GM18858 (cell line): ENCODE data around the gene VPS13D.

Experiments used
- ATAC-seq: cut with Tn5 transposase; IDR thresholded peaks from one replicate; pipeline ENCODE4 v1.9.1; 2021; ENCODE audit not compliant: unreplicated experiment

The VPS13D gene

GRCh38 chr1:12228979-12229378, 851 bp upstream of the VPS13D start:
- ATAC-seq = no peak

GRCh38 chr1:12229386-12229834, 420 bp upstream of the VPS13D start:
- ATAC-seq = no peak

DNA sequence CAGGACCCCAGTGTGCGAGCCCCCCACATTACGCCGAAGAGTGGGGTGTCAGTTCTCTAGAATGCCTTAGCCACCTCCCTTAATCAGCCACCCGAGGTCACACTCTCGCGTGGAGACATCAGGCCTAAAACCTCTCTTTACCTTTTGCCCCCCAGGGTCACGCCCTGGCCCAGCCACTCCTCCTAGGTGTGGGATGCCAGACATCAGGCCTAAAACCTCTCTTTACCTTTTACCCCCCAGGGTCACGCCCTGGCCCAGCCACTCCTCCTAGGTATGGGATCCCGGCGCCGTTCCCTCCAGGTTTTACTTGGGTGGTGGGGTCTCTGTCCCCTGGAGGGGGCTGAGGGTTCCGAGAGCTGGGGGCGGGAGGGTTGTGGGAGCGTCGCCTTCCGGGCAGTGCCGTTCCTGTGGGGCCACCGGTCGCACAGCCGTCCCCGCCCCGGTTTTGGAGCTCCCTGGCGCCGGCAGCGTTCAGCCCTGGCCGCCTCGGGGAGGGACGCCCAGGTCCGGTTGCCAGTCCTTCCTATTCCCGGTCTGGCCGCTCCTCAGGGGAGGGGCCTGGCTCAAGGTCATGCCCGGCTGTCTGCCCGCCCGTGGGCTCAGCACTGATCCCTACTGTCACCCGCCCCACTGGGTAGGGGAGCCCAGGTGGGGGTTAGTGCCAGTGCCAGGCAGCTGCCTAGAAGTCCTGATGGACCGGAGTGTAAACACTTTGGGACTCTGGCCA, 882 bp downstream of the VPS13D start:
- ATAC-seq = no peak

DNA sequence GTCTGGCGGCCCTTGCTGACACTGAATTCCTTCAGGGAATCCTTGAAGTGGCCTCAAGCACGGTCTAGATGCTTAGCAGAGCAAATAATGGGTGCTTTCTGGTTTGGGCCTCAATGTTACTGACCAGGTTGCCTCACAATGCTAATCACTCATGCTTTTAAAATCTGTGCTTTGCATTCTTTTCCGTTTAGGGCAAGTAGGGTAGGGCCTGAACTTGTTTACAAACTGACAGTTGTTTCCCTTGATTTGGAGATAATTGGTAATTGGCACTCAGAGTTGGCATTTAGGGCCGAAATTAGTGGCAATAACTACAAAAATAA, 1.4 kb downstream of the VPS13D start:
- no peak for ATAC-seq

DNA sequence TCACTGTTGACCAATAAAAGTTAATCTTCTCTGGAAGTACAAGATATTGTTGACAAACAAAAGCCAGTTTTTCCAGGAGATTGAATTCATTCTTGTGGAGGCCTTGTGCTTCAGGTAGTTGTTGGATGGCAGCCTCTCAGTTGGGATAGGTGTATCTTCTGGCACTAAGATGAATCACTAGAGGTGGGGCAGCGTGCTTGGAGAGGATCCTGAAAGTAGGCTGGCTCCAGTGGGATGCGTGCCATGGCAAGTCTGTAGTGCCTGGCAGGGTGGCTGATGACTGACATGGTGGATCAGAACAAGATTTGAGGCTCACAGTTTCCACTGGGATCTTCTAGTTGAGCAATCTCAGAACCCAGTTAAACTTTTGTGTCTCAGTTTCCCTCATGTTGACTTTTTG, 2.4 kb downstream of the VPS13D start:
- no peak for ATAC-seq

GRCh38 chr1:12244078-12244477, 14.2 kb downstream of the VPS13D start:
- ATAC-seq = no peak

GRCh38 chr1:12244585-12244984, 14.8 kb downstream of the VPS13D start:
- ATAC-seq = no peak

- ATAC-seq = no peak
These were observed 15.3 kb downstream of the VPS13D start for GRCh38 chr1:12245116-12245515.

- no peak for ATAC-seq
These were observed 15.9 kb downstream of the VPS13D start for GRCh38 chr1:12245733-12246132.

- no peak for ATAC-seq
These were observed 16.8 kb downstream of the VPS13D start for GRCh38 chr1:12246584-12246983.

- ATAC-seq = no peak
These were observed 19.4 kb downstream of the VPS13D start for GRCh38 chr1:12249181-12249580.

DNA sequence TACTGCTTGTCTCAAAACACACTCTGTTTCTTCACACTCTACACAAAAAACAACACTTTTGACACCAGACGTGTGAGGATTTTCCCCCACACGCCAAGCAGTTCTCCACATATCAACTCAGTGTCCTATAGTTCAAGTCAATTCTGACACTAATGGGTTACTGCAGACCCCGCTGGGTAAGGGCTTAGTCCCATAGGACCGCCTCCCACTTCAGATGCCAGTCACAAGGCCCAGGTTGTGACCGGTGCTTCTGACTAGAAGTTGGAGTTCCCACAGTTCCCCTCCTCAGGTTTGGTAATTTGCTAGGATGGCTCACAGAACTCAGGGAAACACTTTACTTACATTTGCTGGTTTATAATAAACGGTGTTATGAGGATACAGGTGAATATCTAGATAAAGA, 19.9 kb downstream of the VPS13D start:
- no peak for ATAC-seq

DNA sequence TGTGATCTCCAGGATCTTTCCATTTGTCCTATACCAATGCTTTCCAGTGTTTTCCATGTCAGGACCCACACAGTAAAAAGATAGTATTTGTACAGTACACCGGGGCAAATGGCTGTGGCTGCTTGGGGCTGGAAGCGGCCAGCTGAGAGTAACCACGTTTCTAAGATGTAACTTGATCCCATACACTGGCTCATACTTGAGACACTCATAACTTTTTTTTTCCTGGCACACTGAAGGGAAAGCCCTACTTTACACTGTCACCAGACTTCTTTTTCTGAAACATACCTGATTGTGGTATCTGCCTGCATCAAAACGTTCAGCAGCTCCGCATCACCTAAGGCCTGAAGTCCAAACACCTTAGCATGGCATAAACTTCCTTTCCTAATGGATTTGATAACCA, 21.6 kb downstream of the VPS13D start:
- ATAC-seq = no peak

DNA sequence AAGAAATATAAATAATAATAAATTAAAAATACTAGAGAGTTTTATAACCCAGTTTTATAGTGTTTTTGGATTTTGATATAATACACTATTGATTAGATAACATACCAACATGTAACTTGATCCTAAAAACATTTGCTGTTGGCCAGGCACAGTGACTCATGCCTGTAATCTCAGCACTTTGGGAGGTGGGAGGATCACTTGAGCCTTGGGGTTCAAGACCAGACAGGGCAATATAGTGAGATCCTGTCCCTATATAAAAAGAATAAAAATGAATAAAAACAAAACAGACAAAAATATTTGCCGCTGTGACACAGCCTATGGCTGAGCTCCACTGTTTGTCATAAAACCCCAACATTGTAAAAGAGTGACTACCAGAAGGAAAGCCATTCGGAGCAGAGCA, 26.1 kb downstream of the VPS13D start:
- no peak for ATAC-seq

- no peak for ATAC-seq
These were observed 28.4 kb downstream of the VPS13D start for GRCh38 chr1:12258272-12258671.

DNA sequence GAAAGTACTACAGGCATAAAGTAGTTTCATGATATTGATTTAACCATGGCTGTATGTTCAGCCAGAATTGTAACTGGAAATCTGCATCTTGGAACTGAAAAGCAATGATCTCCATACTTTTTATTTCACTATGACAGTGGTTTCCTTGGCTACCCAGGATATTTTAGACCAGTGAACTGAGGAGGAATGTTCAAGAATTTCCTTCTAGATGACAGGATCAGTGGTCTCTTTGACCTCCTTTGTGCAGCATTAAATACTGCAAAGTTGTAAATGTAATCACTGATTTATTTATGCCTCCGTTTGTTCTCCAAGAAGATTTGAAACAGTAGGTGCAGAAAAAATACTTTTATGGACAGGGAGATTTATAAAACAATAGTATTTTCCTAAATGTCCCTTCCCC, 39.5 kb downstream of the VPS13D start:
- ATAC-seq = no peak

DNA sequence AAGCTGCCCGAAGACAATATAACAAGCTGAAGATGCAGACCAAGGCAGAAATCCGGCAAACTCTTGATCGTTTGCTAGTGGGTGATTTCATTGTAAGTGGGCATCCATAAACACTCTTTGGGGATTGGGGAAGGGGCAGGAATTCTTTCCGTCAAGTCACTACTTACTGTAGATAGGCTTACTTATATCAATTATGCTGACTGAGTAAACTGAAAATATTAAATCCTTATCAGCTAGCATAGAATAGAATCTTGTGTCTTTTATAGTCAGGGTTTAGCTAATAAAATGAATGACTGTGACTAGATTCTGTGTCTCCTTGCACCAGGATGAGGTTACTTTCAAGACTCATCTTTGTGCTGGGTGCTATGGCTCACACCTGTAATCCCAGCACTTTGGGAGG, 41.2 kb downstream of the VPS13D start:
- ATAC-seq = no peak

- no peak for ATAC-seq
These were observed 42.9 kb downstream of the VPS13D start for GRCh38 chr1:12272770-12273169.

- ATAC-seq = no peak
These were observed 45.5 kb downstream of the VPS13D start for GRCh38 chr1:12275370-12275769.

- no peak for ATAC-seq
These were observed 46.4 kb downstream of the VPS13D start for GRCh38 chr1:12276225-12276624.

DNA sequence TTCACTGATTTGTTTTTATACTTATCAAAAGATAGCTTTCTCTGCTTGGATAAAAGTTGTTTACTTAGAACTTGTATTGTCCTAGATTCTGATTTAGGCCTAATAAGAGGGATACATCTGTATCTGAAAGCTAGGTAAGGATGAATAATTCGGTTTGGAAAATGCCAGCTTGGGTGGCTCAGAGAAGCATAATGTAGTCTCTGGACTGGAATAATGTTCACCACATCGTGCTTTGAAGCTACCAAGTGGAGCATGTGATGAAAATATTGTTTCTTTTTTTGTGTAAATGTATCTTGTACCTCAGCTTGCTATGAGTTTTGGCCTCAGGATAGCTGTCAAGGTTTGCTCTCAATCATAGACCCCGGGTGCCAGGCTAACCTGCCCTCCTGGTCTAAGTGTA, 49.2 kb downstream of the VPS13D start:
- no peak for ATAC-seq

DNA sequence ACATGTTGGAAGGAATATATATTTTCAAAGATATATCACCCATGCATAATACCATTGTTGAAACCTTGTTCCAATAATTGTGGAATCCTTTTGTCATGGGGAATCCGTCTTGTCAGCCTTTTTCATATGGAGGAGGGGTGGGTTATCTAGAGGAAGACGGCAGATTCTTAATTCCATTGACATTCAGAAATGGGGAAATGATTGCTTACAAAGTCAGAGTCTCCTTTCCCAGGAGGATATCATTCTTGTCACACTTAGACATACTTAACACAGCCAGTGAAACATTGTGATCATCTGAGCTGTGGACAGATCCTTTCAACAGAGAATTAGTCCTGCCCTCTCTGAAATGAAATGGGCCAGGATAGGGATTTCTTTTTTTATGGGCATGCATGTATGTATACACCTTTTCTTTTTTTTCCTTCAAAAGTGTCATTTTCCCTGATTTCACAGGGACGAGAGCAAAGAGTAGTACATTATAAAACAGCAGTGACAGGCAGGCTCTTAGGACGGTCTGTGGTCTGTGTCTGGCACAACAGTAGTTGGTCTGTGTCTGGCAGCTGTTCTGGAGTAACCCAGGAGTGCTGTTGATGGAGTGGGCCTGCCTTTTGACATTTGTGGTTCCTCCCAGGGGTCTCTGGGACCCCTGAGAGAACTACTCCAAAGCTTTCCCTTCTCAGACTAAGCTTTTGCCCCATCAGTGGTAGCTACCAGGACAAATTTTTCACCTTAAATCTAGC, 50.1 kb downstream of the VPS13D start:
- ATAC-seq = no peak

DNA sequence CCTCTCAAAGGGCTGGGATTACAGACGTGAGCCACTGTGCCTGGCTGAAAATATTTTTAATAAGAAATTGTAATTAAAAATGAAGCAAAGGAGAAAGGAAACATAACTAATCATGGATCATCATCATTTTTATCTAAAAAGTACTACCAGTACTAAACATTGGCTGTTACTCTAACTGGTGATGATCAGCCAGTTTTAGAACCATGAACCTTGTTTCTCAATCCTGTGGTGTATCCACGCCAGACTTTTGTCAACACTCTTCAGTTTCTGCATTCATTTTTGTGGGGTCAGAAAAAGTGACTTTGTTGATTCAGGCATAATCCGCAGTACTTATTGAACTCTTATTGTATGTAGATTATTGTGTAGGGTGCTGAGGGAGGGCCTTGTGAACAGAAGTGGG, 52.3 kb downstream of the VPS13D start:
- ATAC-seq = no peak
